HEK293T (cell line): ENCODE results near the gene CC2D2A.

Source experiments
- FOXK2 ChIP-seq: fragments of 450-650 bp; IDR thresholded peaks from 2 replicates; pipeline ENCODE4 v1.6.1; 2016; ENCODE audit warnings: mild to moderate bottlenecking
- FOXM1 ChIP-seq: fragments of 450-650 bp; IDR thresholded peaks from 2 replicates; pipeline ENCODE4 v1.6.1; 2017; ENCODE audit warnings: mild to moderate bottlenecking, borderline replicate concordance
- NFRKB ChIP-seq: fragments of 450-650 bp; IDR thresholded peaks from 2 replicates; pipeline ENCODE4 v1.6.1; 2016; ENCODE audit warnings: mild to moderate bottlenecking, moderate library complexity
- SP1 ChIP-seq: fragments of 450-650 bp; IDR thresholded peaks from 2 replicates; pipeline ENCODE4 v1.6.1; 2017
- SUZ12 ChIP-seq: fragments of 450-650 bp; IDR thresholded peaks from 2 replicates; pipeline ENCODE4 v1.6.1; 2016; ENCODE audit warnings: mild to moderate bottlenecking
- ZNF384 ChIP-seq: fragments of 450-650 bp; IDR thresholded peaks from 2 replicates; pipeline ENCODE4 v1.6.1; 2016

DNA sequence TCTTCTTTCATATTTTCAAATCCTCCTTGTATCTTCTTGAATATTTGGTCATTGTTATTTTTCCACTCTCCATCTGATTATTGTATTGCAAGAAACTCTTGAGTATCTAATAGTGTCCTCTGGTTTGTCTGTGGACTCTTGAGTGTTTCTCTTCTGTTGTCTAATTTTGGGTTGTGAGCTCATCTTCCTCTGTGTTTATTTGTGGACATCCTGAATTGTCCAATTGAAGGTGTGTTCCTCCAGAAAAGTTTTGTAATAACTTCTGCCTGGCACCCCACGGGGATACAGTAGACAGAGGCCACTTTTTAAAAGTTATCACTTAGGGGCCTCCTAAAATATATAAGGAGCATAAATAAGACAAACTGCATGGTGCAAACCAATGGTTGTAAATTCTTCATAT lies 3.1 kb upstream of the CC2D2A start:
- no peak for TF ChIP-seq SP1
- no peak for TF ChIP-seq SUZ12
- TF ChIP-seq FOXK2 = no peak
- no peak for TF ChIP-seq NFRKB
- TF ChIP-seq FOXM1 = no peak
- no peak for TF ChIP-seq ZNF384
